HG02884 (cell line): ENCODE data around the gene SELENOP.
"Not testable (repeated sequence)": the region's sequence is repeated elsewhere in the genome, so short reads cannot be mapped to it uniquely, and the experiment has no call there.

Experiments
- ATAC-seq: cut with Tn5 transposase; IDR thresholded peaks from one replicate; pipeline ENCODE4 v1.9.1; 2021; ENCODE audit warnings: mild to moderate bottlenecking, moderate library complexity; ENCODE audit not compliant: unreplicated experiment

Gene SELENOP

GRCh38 chr5:42828671-42829070, 17.0 kb upstream of the SELENOP start:
- no peak for ATAC-seq

DNA sequence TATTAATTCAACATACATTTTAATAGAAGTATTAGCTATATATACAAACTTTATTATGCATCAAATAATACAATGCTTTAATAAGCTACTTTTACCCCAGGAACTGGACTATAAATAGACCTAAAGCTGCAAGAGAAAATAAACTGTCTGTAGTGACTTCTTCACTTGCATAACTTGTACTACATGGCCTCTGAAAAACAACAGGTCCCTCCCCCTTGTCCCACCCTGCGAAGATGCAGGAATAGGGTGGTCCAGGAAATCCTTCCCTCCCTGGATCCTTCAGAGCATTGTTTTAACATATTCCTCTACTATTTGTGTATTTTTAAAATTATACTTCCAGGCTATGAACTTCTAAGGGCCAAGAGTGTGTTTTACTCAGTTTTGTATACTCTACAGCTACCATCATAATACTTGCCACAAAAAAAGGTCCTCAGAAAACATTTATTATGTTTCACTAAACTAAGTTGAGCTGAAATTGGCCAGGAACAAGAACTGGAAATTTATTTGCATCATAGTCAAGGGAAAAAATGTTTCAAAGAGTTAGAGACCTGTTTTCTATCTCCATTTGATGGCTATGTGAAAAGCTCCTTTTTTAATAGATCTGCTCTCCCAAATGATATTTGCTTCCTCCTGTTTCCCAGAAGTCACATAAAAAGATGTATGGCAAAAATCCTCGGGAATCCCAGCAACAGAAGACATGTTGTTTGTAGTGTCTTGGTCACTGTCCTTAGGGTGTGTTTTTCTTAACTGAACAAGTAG, 15.2 kb upstream of the SELENOP start:
- no peak for ATAC-seq

GRCh38 chr5:42825422-42826148, 13.9 kb upstream of the SELENOP start:
- ATAC-seq: no peak

DNA sequence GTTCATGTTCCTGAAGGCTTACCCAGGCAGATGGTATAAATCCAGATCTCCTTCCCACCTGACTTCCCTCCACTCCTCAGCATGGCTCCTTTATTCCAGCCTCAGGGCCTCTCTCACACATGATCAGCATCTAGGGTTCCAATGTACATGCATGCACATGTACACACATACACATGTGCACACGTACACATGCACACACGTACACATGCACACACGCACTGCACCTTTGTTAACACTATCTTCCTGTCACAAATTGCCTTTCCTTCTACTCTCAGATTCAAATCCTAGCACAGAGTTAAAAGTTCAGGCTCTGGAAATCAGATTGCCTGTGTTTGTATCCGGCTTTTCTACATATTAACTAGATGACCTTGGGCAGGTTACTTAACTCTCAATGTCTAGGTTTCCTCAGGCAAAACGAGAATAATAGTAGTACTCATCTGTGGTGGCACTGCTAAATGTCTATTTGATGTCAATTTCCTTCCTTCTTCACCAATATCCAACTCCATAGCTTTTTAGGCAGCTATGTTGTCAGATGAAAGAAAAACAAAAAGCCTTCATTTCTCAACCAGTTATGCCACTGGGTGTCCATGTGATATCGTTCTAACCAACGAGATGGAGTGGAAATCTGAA, 12.8 kb upstream of the SELENOP start:
- no peak for ATAC-seq

- no peak for ATAC-seq
These were observed 10.9 kb upstream of the SELENOP start for GRCh38 chr5:42822548-42822947.

GRCh38 chr5:42819745-42820144, 8.1 kb upstream of the SELENOP start:
- no peak for ATAC-seq

DNA sequence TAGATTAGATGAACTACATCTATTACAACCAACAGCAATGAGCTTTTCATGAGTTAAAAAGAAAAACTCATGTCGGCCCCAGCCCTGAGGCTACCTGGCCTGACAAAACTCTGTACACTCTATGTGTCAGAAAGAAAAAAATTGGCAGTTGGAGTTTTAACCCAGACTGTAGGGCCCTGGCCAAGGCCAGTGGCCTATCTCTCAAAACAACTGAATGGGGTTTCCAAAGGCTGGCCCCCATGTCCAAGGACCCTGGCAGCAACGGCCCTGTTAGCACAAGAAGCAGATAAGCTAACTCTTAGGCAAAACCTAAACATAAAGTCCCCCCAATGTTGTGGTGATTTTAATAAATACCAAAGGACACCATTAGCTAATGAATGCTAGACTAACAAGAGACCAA, 4.9 kb upstream of the SELENOP start:
- not testable (repeated sequence) for ATAC-seq

DNA sequence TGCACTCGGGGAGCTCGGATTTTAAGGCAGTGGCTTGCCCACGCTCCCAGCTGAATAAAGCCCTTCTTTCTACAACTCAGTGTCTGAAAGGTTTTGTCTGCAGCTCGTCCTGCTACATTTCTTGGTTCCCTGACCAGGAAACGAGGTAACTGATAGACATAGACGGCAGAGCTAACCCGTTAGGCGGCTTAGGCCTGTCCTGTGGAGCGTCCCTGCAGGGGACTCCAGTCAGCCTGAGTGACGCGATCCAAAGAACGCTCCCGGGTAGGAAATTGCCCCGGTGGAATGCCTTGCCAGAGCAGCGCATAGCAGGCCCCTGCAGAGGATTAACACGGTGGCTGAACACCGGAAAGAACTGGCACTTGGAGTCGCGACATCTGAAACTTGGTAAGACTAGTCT, 1.8 kb upstream of the SELENOP start:
- no peak for ATAC-seq

DNA sequence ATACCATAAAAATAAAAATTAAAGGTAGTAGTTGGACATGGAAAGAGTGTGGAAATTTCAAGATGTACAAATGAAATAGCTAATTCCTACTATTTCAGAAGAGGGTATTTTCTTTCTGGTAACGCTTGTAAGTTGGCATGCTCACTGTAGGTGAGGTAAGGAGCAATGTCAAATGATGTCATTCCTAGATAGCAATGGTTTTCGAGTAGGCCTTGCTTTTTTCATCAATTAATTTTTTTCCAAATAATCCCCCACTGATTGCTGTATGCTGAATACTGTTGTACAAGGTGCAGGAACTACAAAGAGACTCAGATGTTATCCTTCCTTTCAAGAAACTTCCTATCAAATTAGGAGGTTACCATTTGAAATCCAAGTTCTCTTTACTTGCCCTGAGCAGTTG, 928 bp upstream of the SELENOP start:
- no peak for ATAC-seq

- ATAC-seq: no peak
These were observed 680 bp downstream of the SELENOP start for GRCh38 chr5:42810834-42811590.

- no peak for ATAC-seq
These were observed 2.6 kb downstream of the SELENOP start for GRCh38 chr5:42808888-42809611.

- no peak for ATAC-seq
These were observed 3.8 kb downstream of the SELENOP start for GRCh38 chr5:42807722-42808447.

DNA sequence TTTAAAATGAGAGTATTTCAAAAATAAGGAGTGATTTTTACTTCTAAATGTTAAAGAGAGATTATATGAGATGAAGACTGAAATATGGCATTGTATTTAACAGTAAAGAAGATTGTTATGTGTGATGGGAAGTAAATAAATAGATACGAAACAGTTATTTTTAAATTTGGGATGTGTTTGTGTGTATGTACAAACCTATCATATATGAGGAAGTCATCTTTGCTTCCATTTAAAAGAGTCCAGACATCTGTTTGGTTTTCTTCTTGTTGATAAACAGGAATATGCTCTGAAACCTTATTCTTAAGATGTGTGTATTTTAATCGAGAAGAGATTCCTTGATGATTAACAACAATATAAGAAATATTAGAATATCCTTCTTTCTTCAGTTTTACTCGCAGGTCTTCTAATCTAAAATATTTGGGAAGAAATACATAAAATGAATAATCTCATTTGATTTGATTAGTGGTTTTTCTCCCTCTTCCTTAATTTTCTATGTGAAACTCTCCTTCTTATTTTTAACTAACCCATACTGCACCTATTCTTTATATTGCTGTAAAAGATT, 4.9 kb downstream of the SELENOP start:
- ATAC-seq: no peak

- no peak for ATAC-seq
These were observed 5.5 kb downstream of the SELENOP start for GRCh38 chr5:42806004-42806700.

DNA sequence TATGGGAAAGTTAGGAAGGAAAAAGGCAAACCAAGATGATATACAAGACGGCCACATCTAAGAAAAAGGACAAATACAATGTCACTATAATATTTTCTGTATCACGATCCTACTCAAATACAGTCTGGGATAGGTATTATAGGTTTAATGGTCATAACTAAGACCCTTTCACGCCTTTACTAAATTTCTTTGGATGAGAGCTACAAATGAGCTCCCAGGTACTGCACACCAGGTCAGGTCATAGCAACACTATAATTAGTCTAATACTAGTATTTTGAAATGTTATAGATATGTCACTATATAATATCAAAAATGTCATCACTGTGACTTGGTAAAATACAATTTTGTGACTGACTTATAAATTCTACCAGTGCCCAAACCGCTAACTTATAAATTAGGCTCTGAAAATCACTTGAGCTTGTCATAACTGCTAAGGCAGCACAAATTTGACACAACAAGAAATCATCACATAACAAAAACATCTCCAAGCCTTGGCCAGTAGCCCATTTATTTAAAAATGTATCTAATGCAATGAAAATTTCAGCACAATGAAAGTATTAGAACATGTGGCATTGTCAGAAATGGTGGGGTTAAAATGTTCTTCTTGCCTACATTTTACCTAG, 6.9 kb downstream of the SELENOP start:
- no peak for ATAC-seq

- no peak for ATAC-seq
These were observed 10.1 kb downstream of the SELENOP start for GRCh38 chr5:42801516-42802166.

GRCh38 chr5:42800748-42801330, 10.9 kb downstream of the SELENOP start:
- no peak for ATAC-seq

- ATAC-seq: no peak
These were observed 12.0 kb downstream of the SELENOP start for GRCh38 chr5:42799668-42800114.
